Mucosa of rectum (tissue), 2 donors: ENCODE measurements around the gene LRCH1.

ENCODE experiments used
- H3K27ac ChIP-seq, 2 donors: one replicate each; pipeline ENCODE4 v1.7.0; 2013; ENCODE audit warnings: inconsistent platforms in 2 of 2, low read depth in 2 of 2, low read length in 2 of 2
- H3K27me3 ChIP-seq, 2 donors: one replicate each; pipeline ENCODE4 v1.7.0; 2013; ENCODE audit warnings: low read length in 2 of 2; ENCODE audit not compliant: control insufficient read depth in 2 of 2, insufficient read depth in 2 of 2
- H3K36me3 ChIP-seq, 2 donors: one replicate each; pipeline ENCODE4 v1.7.0; 2013; ENCODE audit warnings: low read length in 2 of 2; ENCODE audit not compliant: control insufficient read depth in 2 of 2, insufficient read depth in 2 of 2
- H3K4me1 ChIP-seq, 2 donors: one replicate each; pipeline ENCODE4 v1.7.0; 2013; ENCODE audit warnings: low read length in 2 of 2, mild to moderate bottlenecking in 1 of 2; ENCODE audit not compliant: control insufficient read depth in 2 of 2, insufficient read depth in 2 of 2
- H3K4me3 ChIP-seq, 2 donors: one replicate each; pipeline ENCODE4 v1.7.0; 2013; ENCODE audit warnings: low read length in 2 of 2
- H3K9ac ChIP-seq, 2 donors: one replicate each; pipeline ENCODE4 v1.7.0; 2013; ENCODE audit warnings: low read length in 2 of 2, low read depth in 1 of 2, mild to moderate bottlenecking in 1 of 2
- H3K9me3 ChIP-seq, 2 donors: one replicate each; pipeline ENCODE4 v1.7.0; 2013; ENCODE audit warnings: low read length in 2 of 2; ENCODE audit not compliant: control insufficient read depth in 2 of 2
- donor health status: healthy.
- donor health status: Normal muscosa, but diverticular disease.

The LRCH1 gene

GRCh38 chr13:46621792-46622629, 69.0 kb downstream of the LRCH1 start:
- Histone ChIP-seq H3K36me3 (no peaks in the 10 kb centered on the region), H3K9ac (no peak overlapping the region), H3K27me3 (no peaks in the 10 kb centered on the region), H3K9me3 (no peaks in the 10 kb centered on the region), H3K27ac (no peak overlapping the region), H3K4me3 (no peak overlapping the region), H3K4me1 (peaks cover 15 to 18% of the 10 kb centered on the region in 2 donors)

GRCh38 chr13:46622630-46623256, 69.8 kb downstream of the LRCH1 start:
- no peaks in the 10 kb centered on the region for H3K9me3 ChIP-seq
- H3K9ac ChIP-seq, result no peak overlapping the region
- H3K36me3 ChIP-seq, result no peaks in the 10 kb centered on the region
- H3K4me3 ChIP-seq, result no peak overlapping the region
- peaks cover 15 to 18% of the 10 kb centered on the region in 2 donors for H3K4me1 ChIP-seq
- H3K27me3 ChIP-seq, result no peaks in the 10 kb centered on the region
- H3K27ac ChIP-seq, result no peak overlapping the region

DNA sequence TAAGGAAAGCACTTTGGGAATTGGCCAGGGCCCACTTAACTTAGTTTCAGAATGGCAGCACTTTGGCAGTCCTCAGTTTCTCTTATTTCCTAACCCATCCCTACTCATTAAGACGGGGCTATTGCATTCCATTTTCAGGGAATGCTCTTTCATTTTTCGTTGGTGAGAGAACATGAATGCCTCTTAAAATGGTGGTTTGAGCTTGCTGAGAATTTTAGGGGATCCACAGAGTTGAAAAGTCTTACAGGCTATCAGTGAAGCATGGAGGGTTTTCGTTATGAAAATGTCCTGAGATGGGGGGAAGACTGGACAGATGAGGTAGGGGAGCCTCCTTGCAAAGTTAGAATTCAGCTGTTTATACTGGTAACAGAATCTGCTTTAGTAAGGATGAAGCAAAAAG, 71.4 kb downstream of the LRCH1 start:
- H3K9me3 ChIP-seq, result no peaks in the 10 kb centered on the region
- H3K27me3 ChIP-seq, result no peaks in the 10 kb centered on the region
- H3K36me3 ChIP-seq, result no peaks in the 10 kb centered on the region
- no peak overlapping the region for H3K9ac ChIP-seq
- H3K4me3 ChIP-seq, result no peak overlapping the region
- no peak overlapping the region for H3K27ac ChIP-seq
- H3K4me1 ChIP-seq, result peaks cover 15 to 18% of the 10 kb centered on the region in 2 donors

- Histone ChIP-seq H3K27ac (no peak overlapping the region), H3K9me3 (no peaks in the 10 kb centered on the region), H3K4me1 (peaks cover 15 to 18% of the 10 kb centered on the region in 2 donors), H3K27me3 (no peaks in the 10 kb centered on the region), H3K36me3 (no peaks in the 10 kb centered on the region), H3K4me3 (no peak overlapping the region), H3K9ac (no peak overlapping the region)
Observed at GRCh38 chr13:46624821-46625220, 71.9 kb downstream of the LRCH1 start.

GRCh38 chr13:46627462-46627861, 74.5 kb downstream of the LRCH1 start:
- no peak overlapping the region for H3K27ac ChIP-seq
- no peak overlapping the region for H3K4me3 ChIP-seq
- H3K9me3 ChIP-seq, result no peaks in the 10 kb centered on the region
- H3K4me1 ChIP-seq, result peaks cover 8 to 14% of the 10 kb centered on the region in 2 donors
- H3K36me3 ChIP-seq, result no peaks in the 10 kb centered on the region
- no peaks in the 10 kb centered on the region for H3K27me3 ChIP-seq
- no peak overlapping the region for H3K9ac ChIP-seq

GRCh38 chr13:46628622-46629365, 75.8 kb downstream of the LRCH1 start:
- no peaks in the 10 kb centered on the region for H3K9me3 ChIP-seq
- no peak overlapping the region for H3K9ac ChIP-seq
- no peaks in the 10 kb centered on the region for H3K36me3 ChIP-seq
- no peak overlapping the region for H3K27ac ChIP-seq
- H3K4me3 ChIP-seq, result no peak overlapping the region
- peaks cover 0 to 7% of the 10 kb centered on the region in 2 donors for H3K4me1 ChIP-seq
- H3K27me3 ChIP-seq, result no peaks in the 10 kb centered on the region

DNA sequence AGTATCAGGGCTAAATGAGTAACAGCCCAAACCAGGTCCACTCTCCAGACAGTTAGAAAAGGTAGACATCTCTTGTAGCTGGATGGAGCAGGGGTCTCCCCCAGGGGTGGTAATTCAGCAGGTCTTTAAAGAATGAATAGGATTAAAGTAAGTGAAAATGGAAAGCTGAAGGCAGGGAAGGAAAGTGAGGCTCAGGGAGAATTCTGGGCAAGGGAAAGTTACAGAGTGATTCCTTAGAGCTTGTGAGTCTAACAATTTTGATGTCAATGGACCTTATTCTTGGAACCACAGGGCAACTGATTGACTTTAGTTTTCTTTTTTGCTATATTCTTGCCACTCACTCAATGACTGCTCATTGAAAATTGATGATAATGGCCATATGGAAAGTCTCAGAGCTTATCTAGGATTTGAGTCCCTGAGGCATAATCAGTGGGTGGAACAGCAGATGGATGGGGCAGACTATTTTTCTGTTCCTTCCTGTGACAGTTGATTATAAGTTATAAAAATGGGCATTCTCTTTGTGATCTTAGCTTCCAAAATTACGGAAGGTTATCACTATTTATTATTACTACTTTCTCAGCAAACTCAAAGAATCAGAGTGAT, 76.9 kb downstream of the LRCH1 start:
- no peak overlapping the region for H3K27ac ChIP-seq
- H3K9me3 ChIP-seq, result no peaks in the 10 kb centered on the region
- no peaks in the 10 kb centered on the region for H3K27me3 ChIP-seq
- no peaks in the 10 kb centered on the region for H3K36me3 ChIP-seq
- peaks cover 0 to 7% of the 10 kb centered on the region in 2 donors for H3K4me1 ChIP-seq
- no peak overlapping the region for H3K9ac ChIP-seq
- H3K4me3 ChIP-seq, result no peak overlapping the region

GRCh38 chr13:46630431-46631178, 77.6 kb downstream of the LRCH1 start:
- H3K4me1 ChIP-seq, result peaks cover 0 to 7% of the 10 kb centered on the region in 2 donors
- H3K27ac ChIP-seq, result no peak overlapping the region
- no peak overlapping the region for H3K4me3 ChIP-seq
- no peaks in the 10 kb centered on the region for H3K9me3 ChIP-seq
- no peak overlapping the region for H3K9ac ChIP-seq
- no peaks in the 10 kb centered on the region for H3K27me3 ChIP-seq
- no peaks in the 10 kb centered on the region for H3K36me3 ChIP-seq

- Histone ChIP-seq H3K27ac (no peak overlapping the region), H3K9ac (no peak overlapping the region), H3K36me3 (no peaks in the 10 kb centered on the region), H3K9me3 (no peaks in the 10 kb centered on the region), H3K27me3 (no peaks in the 10 kb centered on the region), H3K4me3 (no peak overlapping the region), H3K4me1 (peaks cover 0 to 7% of the 10 kb centered on the region in 2 donors)
Observed at GRCh38 chr13:46631179-46631542, 78.2 kb downstream of the LRCH1 start.
